GM23338 (cell line): Measurements from ENCODE around the gene RIMS4. TPM values are rescaled to one million over a fixed set of nuclear protein-coding genes. Genes with fewer than 3 reads are reported as not detected.

ENCODE experiments used
- ATAC-seq: fragments of 200-7000 bp; cut with Tn5 transposase; 3 replicates; pipeline ENCODE4 v1.9.1; 2020
- DNase-seq: peaks from one replicate; pipeline ENCODE4 v3.0.0-alpha.2; 2015; ENCODE audit warnings: low spot score
- H2AFZ ChIP-seq: fragments of 200-600 bp; sonication (generic); 2 replicates; pipeline ENCODE4 v1.8.0; 2016; ENCODE audit warnings: antibody characterized with exemption, mild to moderate bottlenecking, moderate library complexity
- H3F3A ChIP-seq: fragments of 200-600 bp; sonication (generic); replicated peaks from 2 replicates; pipeline ENCODE4 v1.8.0; 2017; ENCODE audit warnings: antibody characterized with exemption, mixed run types, low read depth
- H3K27ac ChIP-seq: fragments of 200-600 bp; sonication (generic); 2 replicates; pipeline ENCODE4 v1.6.1; 2016; ENCODE audit warnings: low read depth
- H3K27me3 ChIP-seq: fragments of 200-600 bp; sonication (generic); 2 replicates; pipeline ENCODE4 v1.8.0; 2016; ENCODE audit warnings: mild to moderate bottlenecking, mixed run types, moderate library complexity; ENCODE audit not compliant: insufficient read depth
- H3K36me3 ChIP-seq: fragments of 200-600 bp; sonication (generic); 2 replicates; pipeline ENCODE4 v1.8.0; 2016; ENCODE audit warnings: mild to moderate bottlenecking; ENCODE audit not compliant: insufficient read depth
- H3K4me1 ChIP-seq: fragments of 200-600 bp; sonication (generic); 2 replicates; pipeline ENCODE4 v1.8.0; 2016; ENCODE audit warnings: mild to moderate bottlenecking, moderate library complexity; ENCODE audit not compliant: insufficient read depth
- H3K4me2 ChIP-seq: fragments of 200-600 bp; sonication (generic); 2 replicates; pipeline ENCODE4 v1.7.1; 2017; ENCODE audit warnings: mixed run types
- H3K4me3 ChIP-seq: fragments of 200-600 bp; sonication (generic); 2 replicates; pipeline ENCODE4 v1.6.1; 2016; ENCODE audit warnings: mixed run types
- H3K79me2 ChIP-seq: fragments of 200-600 bp; sonication (generic); replicated peaks from 2 replicates; pipeline ENCODE4 v1.8.0; 2017; ENCODE audit warnings: mild to moderate bottlenecking; ENCODE audit not compliant: insufficient read depth
- H3K9me2 ChIP-seq: fragments of 200-600 bp; sonication (generic); 2 replicates; pipeline ENCODE4 v1.8.0; 2017; ENCODE audit not compliant: insufficient read depth
- H4K20me1 ChIP-seq: fragments of 200-600 bp; sonication (generic); replicated peaks from 2 replicates; pipeline ENCODE4 v1.8.0; 2017; ENCODE audit warnings: mild to moderate bottlenecking; ENCODE audit not compliant: insufficient read depth
- H3K27ac Mint-ChIP-seq: 2 replicates; pipeline ENCODE4 v1.8.0; 2020; ENCODE audit warnings: inconsistent platforms, mild to moderate bottlenecking, moderate library complexity, mixed read lengths
- H3K27me3 Mint-ChIP-seq: 3 replicates; pipeline ENCODE4 v1.8.0; 2022; ENCODE audit warnings: low read depth, mild to moderate bottlenecking, moderate library complexity, mixed read lengths, inconsistent platforms; ENCODE audit not compliant: insufficient read depth, poor library complexity
- H3K36me3 Mint-ChIP-seq: 3 replicates; pipeline ENCODE4 v1.8.0; 2021; ENCODE audit warnings: low read depth, mild to moderate bottlenecking, inconsistent platforms, moderate library complexity, mixed read lengths
- H3K4me1 Mint-ChIP-seq: 3 replicates; pipeline ENCODE4 v1.8.0; 2020; ENCODE audit warnings: mild to moderate bottlenecking, inconsistent platforms, mixed read lengths
- H3K4me3 Mint-ChIP-seq: 3 replicates; pipeline ENCODE4 v1.8.0; 2021; ENCODE audit warnings: moderate library complexity, mild to moderate bottlenecking, inconsistent platforms, mixed read lengths
- H3K9me3 Mint-ChIP-seq: 3 replicates; pipeline ENCODE4 v1.8.0; 2020; ENCODE audit warnings: moderate library complexity, mild to moderate bottlenecking, inconsistent platforms, mixed read lengths
- CREB1 ChIP-seq: fragments of 250-450 bp; sonication (Bioruptor Pico); IDR thresholded peaks from 2 replicates; pipeline ENCODE4 v1.5.0; 2020; ENCODE audit warnings: low read depth, mild to moderate bottlenecking, moderate library complexity
- EZH2 ChIP-seq: fragments of 200-600 bp; sonication (generic); IDR thresholded peaks from one replicate; pipeline ENCODE4 v1.8.0; 2017; ENCODE audit warnings: antibody characterized with exemption, mild to moderate bottlenecking, low read depth; ENCODE audit not compliant: unreplicated experiment
- JUNB ChIP-seq: IDR thresholded peaks from one replicate; pipeline ENCODE4 v1.6.1; 2016; ENCODE audit warnings: antibody characterized with exemption; ENCODE audit not compliant: unreplicated experiment
- NANOG ChIP-seq: IDR thresholded peaks from 2 replicates; pipeline ENCODE4 v1.6.1; 2016; ENCODE audit warnings: antibody characterized with exemption, borderline replicate concordance
- ZNF114 ChIP-seq: fragments of 250-450 bp; sonication (Bioruptor Pico); IDR thresholded peaks from 2 replicates; pipeline ENCODE4 v1.5.0; 2020; ENCODE audit warnings: mild to moderate bottlenecking, moderate library complexity
- ZNF331 ChIP-seq: fragments of 250-450 bp; sonication (Bioruptor Pico); IDR thresholded peaks from 2 replicates; pipeline ENCODE4 v1.5.0; 2020; ENCODE audit warnings: low read depth, mild to moderate bottlenecking, moderate library complexity
- polyA plus RNA-seq: library from polyadenylated mRNA; unstranded; fragments of >200 nt; fragmentation: Nextera tagmentation; extraction: Ambion mirVana; gene quantifications from 2 replicates; pipeline ENCODE4 v1.2.1, GENCODE V29; 2016
- total RNA-seq: library from RNA; depleted of rRNA; stranded (reverse); fragments of >200 nt; shearing (Covaris generic); gene quantifications from 2 replicates; pipeline ENCODE4 v1.2.3, GENCODE V29; 2014
- TF ChIP-seq, protein P1 (sequence below): IDR thresholded peaks from one replicate; pipeline ENCODE4 v1.6.1; 2018; ENCODE audit warnings: antibody characterized with exemption; ENCODE audit not compliant: unreplicated experiment
- TF ChIP-seq, protein P2 (sequence below): fragments of 250-450 bp; sonication (Bioruptor Pico); IDR thresholded peaks from 2 replicates; pipeline ENCODE4 v1.5.0; 2020; ENCODE audit warnings: mild to moderate bottlenecking, moderate library complexity
- TF ChIP-seq, protein P3 (sequence below), 2 experiments: fragments of 200-600 bp in 1 of 2; sonication (generic) in 1 of 2; conservative IDR thresholded peaks; 2 replicates each; pipeline versions ENCODE4 v1.5.1 to v1.6.1; 2016 to 2017; ENCODE audit warnings: antibody characterized with exemption in 2 of 2, low read depth in 2 of 2, mild to moderate bottlenecking in 2 of 2, moderate library complexity in 1 of 2
- TF ChIP-seq, protein P4 (sequence below): IDR thresholded peaks from 2 replicates; pipeline ENCODE4 v1.6.1; 2016; ENCODE audit warnings: antibody characterized with exemption

RIMS4 gene
- total and polyA plus RNA-seq, 2 experiments from 2014 or later, result 3.5 to 39.7 TPM

DNA sequence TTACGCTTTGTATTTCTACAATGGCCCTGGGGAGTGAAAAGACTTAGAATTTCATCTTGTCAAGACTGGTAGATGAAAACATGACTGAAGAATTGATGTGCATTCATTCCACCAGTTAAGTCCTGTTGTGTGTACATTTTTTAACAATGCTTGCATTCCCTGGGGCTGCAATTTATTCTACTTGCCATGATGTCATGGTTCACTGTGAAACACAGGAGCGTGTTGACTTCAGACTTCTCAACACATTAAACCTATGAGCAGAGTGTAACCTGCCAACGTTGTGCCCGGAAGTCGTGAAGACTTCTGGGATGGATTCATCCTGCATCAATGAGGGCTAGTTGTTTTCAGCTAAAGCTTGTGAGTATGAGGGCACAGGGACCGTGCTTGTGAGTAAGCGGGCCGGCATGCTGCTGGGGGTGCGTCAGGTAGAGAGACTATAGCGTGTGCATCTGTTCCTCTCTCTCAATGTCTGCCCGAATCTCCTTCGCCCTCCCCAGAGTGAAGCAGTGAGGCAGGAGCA lies 26.3 kb upstream of the RIMS4 start:
- peaks cover 14% of the 10 kb centered on the region for H3K4me1 ChIP-seq
- H4K20me1 ChIP-seq, result no peaks in the 10 kb centered on the region
- no peak overlapping the region for H3K4me2 ChIP-seq
- DNase-seq (no peak), ATAC-seq (no peak)
- H3K9me2 ChIP-seq, result no peaks in the 10 kb centered on the region
- Mint-ChIP-seq H3K36me3 (peaks cover 3% of the 10 kb centered on the region; the same call in 2 of the 3 replicates), H3K27ac (no peak overlapping the region), H3K27me3 (no peaks in the 10 kb centered on the region), H3K4me1 (peaks cover 3% of the 10 kb centered on the region; the same call in 1 of the 3 replicates), H3K9me3 (peaks cover 4% of the 10 kb centered on the region), H3K4me3 (no peak overlapping the region)
- H3K4me3 ChIP-seq, result no peak overlapping the region
- no peaks in the 10 kb centered on the region for H3K27me3 ChIP-seq
- TF ChIP-seq EZH2 (no peak), JUNB (no peak), NANOG (no peak), ZNF331 (CRISPR knock-in tag) (no peak), ZNF114 (CRISPR knock-in tag) (no peak), CREB1 (CRISPR knock-in tag) (no peak)
- TF ChIP-seq, protein P1, sequence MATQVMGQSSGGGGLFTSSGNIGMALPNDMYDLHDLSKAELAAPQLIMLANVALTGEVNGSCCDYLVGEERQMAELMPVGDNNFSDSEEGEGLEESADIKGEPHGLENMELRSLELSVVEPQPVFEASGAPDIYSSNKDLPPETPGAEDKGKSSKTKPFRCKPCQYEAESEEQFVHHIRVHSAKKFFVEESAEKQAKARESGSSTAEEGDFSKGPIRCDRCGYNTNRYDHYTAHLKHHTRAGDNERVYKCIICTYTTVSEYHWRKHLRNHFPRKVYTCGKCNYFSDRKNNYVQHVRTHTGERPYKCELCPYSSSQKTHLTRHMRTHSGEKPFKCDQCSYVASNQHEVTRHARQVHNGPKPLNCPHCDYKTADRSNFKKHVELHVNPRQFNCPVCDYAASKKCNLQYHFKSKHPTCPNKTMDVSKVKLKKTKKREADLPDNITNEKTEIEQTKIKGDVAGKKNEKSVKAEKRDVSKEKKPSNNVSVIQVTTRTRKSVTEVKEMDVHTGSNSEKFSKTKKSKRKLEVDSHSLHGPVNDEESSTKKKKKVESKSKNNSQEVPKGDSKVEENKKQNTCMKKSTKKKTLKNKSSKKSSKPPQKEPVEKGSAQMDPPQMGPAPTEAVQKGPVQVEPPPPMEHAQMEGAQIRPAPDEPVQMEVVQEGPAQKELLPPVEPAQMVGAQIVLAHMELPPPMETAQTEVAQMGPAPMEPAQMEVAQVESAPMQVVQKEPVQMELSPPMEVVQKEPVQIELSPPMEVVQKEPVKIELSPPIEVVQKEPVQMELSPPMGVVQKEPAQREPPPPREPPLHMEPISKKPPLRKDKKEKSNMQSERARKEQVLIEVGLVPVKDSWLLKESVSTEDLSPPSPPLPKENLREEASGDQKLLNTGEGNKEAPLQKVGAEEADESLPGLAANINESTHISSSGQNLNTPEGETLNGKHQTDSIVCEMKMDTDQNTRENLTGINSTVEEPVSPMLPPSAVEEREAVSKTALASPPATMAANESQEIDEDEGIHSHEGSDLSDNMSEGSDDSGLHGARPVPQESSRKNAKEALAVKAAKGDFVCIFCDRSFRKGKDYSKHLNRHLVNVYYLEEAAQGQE, result no peak
- TF ChIP-seq, protein P2, sequence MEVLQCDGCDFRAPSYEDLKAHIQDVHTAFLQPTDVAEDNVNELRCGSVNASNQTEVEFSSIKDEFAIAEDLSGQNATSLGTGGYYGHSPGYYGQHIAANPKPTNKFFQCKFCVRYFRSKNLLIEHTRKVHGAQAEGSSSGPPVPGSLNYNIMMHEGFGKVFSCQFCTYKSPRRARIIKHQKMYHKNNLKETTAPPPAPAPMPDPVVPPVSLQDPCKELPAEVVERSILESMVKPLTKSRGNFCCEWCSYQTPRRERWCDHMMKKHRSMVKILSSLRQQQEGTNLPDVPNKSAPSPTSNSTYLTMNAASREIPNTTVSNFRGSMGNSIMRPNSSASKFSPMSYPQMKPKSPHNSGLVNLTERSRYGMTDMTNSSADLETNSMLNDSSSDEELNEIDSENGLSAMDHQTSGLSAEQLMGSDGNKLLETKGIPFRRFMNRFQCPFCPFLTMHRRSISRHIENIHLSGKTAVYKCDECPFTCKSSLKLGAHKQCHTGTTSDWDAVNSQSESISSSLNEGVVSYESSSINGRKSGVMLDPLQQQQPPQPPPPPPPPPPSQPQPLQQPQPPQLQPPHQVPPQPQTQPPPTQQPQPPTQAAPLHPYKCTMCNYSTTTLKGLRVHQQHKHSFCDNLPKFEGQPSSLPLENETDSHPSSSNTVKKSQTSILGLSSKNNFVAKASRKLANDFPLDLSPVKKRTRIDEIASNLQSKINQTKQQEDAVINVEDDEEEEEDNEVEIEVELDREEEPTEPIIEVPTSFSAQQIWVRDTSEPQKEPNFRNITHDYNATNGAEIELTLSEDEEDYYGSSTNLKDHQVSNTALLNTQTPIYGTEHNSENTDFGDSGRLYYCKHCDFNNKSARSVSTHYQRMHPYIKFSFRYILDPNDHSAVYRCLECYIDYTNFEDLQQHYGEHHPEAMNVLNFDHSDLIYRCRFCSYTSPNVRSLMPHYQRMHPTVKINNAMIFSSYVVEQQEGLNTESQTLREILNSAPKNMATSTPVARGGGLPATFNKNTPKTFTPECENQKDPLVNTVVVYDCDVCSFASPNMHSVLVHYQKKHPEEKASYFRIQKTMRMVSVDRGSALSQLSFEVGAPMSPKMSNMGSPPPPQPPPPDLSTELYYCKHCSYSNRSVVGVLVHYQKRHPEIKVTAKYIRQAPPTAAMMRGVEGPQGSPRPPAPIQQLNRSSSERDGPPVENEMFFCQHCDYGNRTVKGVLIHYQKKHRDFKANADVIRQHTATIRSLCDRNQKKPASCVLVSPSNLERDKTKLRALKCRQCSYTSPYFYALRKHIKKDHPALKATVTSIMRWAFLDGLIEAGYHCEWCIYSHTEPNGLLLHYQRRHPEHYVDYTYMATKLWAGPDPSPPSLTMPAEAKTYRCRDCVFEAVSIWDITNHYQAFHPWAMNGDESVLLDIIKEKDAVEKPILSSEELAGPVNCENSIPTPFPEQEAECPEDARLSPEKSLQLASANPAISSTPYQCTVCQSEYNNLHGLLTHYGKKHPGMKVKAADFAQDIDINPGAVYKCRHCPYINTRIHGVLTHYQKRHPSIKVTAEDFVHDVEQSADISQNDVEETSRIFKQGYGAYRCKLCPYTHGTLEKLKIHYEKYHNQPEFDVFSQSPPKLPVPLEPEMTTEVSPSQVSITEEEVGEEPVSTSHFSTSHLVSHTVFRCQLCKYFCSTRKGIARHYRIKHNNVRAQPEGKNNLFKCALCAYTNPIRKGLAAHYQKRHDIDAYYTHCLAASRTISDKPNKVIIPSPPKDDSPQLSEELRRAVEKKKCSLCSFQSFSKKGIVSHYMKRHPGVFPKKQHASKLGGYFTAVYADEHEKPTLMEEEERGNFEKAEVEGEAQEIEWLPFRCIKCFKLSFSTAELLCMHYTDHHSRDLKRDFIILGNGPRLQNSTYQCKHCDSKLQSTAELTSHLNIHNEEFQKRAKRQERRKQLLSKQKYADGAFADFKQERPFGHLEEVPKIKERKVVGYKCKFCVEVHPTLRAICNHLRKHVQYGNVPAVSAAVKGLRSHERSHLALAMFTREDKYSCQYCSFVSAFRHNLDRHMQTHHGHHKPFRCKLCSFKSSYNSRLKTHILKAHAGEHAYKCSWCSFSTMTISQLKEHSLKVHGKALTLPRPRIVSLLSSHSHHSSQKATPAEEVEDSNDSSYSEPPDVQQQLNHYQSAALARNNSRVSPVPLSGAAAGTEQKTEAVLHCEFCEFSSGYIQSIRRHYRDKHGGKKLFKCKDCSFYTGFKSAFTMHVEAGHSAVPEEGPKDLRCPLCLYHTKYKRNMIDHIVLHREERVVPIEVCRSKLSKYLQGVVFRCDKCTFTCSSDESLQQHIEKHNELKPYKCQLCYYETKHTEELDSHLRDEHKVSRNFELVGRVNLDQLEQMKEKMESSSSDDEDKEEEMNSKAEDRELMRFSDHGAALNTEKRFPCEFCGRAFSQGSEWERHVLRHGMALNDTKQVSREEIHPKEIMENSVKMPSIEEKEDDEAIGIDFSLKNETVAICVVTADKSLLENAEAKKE, result no peak
- TF ChIP-seq, protein P3, sequence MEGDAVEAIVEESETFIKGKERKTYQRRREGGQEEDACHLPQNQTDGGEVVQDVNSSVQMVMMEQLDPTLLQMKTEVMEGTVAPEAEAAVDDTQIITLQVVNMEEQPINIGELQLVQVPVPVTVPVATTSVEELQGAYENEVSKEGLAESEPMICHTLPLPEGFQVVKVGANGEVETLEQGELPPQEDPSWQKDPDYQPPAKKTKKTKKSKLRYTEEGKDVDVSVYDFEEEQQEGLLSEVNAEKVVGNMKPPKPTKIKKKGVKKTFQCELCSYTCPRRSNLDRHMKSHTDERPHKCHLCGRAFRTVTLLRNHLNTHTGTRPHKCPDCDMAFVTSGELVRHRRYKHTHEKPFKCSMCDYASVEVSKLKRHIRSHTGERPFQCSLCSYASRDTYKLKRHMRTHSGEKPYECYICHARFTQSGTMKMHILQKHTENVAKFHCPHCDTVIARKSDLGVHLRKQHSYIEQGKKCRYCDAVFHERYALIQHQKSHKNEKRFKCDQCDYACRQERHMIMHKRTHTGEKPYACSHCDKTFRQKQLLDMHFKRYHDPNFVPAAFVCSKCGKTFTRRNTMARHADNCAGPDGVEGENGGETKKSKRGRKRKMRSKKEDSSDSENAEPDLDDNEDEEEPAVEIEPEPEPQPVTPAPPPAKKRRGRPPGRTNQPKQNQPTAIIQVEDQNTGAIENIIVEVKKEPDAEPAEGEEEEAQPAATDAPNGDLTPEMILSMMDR (conservative IDR thresholded peaks at IDR 0.05; ENCODE audit: low read depth in 2 of 2), result no peak
- TF ChIP-seq, protein P4, sequence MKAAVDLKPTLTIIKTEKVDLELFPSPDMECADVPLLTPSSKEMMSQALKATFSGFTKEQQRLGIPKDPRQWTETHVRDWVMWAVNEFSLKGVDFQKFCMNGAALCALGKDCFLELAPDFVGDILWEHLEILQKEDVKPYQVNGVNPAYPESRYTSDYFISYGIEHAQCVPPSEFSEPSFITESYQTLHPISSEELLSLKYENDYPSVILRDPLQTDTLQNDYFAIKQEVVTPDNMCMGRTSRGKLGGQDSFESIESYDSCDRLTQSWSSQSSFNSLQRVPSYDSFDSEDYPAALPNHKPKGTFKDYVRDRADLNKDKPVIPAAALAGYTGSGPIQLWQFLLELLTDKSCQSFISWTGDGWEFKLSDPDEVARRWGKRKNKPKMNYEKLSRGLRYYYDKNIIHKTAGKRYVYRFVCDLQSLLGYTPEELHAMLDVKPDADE, result no peak
- H3K27ac ChIP-seq, result no peak overlapping the region
- H3K79me2 ChIP-seq, result no peaks in the 10 kb centered on the region
- H2AFZ ChIP-seq, result peak overlapping the region; percentile 14; the same call in 1 of the 2 replicates
- no peaks in the 10 kb centered on the region for H3K36me3 ChIP-seq
- no peaks in the 10 kb centered on the region for H3F3A ChIP-seq
